ENCODE data around the gene ST6GAL2.

The ST6GAL2 gene

GRCh38 chr2:106885971-106886915, at the start of gene ST6GAL2:
Gene ST6GAL2 (minus strand): TSS chr2:106886167. CDS start chr2:106843977, 42,190 bp downstream.
- Histone ChIP-seq H3K36me3 (ENCODE audit: control insufficient read depth in 2 of 2, insufficient read depth in 1 of 2, low read length in 2 of 2) (no peaks in the 10 kb centered on the region), H3K4me1 (ENCODE audit: control insufficient read depth, insufficient read depth, low read length) (no peaks in the 10 kb centered on the region), H3K9me3 (ENCODE audit: control insufficient read depth, insufficient read depth, low read depth, low read length) (no peaks in the 10 kb centered on the region), H3K27ac (ENCODE audit: extremely low read depth, low read depth, low read length) (no peak within 1 kb of the TSS; the same call in 1 of the 2 replicates), H3K4me3 (ENCODE audit: low read depth, low read length) (peak within 1 kb of the TSS; percentile 59)
- ChIA-PET POLR2A (no interaction called here), CTCF (no interaction called here)
- TF ChIP-seq ZNF501 (tag by site-specific recombination; IDR thresholded peaks at IDR 0.05) = no peak
- no peak for TF ChIP-seq ZFP3 (tag by site-specific recombination; IDR thresholded peaks at IDR 0.05; ENCODE audit: low read depth)
- TF ChIP-seq ZBTB26 (tag by site-specific recombination; optimal IDR thresholded peaks at IDR 0.05) = peak; percentile 58
- TF ChIP-seq ZBTB17 (tag by site-specific recombination; IDR thresholded peaks at IDR 0.05) = peak; percentile 39; the same call in 1 of the 2 replicates
- no peak for TF ChIP-seq GLIS1 (tag by site-specific recombination; IDR thresholded peaks at IDR 0.05)
- TF ChIP-seq, protein P1, sequence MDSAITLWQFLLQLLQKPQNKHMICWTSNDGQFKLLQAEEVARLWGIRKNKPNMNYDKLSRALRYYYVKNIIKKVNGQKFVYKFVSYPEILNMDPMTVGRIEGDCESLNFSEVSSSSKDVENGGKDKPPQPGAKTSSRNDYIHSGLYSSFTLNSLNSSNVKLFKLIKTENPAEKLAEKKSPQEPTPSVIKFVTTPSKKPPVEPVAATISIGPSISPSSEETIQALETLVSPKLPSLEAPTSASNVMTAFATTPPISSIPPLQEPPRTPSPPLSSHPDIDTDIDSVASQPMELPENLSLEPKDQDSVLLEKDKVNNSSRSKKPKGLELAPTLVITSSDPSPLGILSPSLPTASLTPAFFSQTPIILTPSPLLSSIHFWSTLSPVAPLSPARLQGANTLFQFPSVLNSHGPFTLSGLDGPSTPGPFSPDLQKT (IDR thresholded peaks at IDR 0.05; ENCODE audit: borderline replicate concordance, low read depth, low read length) = no peak
- no peak for TF ChIP-seq ZNF221 (tag by site-specific recombination; IDR thresholded peaks at IDR 0.05; ENCODE audit: borderline replicate concordance)
- TF ChIP-seq CTCF (tag by site-specific recombination; IDR thresholded peaks at IDR 0.05) = no peak
- no peak for TF ChIP-seq ZNF791 (tag by site-specific recombination; IDR thresholded peaks at IDR 0.05)
- no peak for TF ChIP-seq ZNF747 (tag by site-specific recombination; IDR thresholded peaks at IDR 0.05)
- TF ChIP-seq, protein P2, sequence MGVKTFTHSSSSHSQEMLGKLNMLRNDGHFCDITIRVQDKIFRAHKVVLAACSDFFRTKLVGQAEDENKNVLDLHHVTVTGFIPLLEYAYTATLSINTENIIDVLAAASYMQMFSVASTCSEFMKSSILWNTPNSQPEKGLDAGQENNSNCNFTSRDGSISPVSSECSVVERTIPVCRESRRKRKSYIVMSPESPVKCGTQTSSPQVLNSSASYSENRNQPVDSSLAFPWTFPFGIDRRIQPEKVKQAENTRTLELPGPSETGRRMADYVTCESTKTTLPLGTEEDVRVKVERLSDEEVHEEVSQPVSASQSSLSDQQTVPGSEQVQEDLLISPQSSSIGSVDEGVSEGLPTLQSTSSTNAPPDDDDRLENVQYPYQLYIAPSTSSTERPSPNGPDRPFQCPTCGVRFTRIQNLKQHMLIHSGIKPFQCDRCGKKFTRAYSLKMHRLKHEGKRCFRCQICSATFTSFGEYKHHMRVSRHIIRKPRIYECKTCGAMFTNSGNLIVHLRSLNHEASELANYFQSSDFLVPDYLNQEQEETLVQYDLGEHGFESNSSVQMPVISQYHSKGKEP (tag by site-specific recombination; IDR thresholded peaks at IDR 0.05) = no peak
- no peak for TF ChIP-seq ZSCAN23 (tag by site-specific recombination; IDR thresholded peaks at IDR 0.05)
- no peak for TF ChIP-seq ZNF341 (tag by site-specific recombination; IDR thresholded peaks at IDR 0.05; ENCODE audit: low read depth)
- TF ChIP-seq ZIC2 (tag by site-specific recombination; IDR thresholded peaks at IDR 0.05) = no peak
- TF ChIP-seq PRDM6 (tag by site-specific recombination; IDR thresholded peaks at IDR 0.05) = no peak
- no peak for TF ChIP-seq INSM2 (tag by site-specific recombination; IDR thresholded peaks at IDR 0.05)
- TF ChIP-seq, protein P3, sequence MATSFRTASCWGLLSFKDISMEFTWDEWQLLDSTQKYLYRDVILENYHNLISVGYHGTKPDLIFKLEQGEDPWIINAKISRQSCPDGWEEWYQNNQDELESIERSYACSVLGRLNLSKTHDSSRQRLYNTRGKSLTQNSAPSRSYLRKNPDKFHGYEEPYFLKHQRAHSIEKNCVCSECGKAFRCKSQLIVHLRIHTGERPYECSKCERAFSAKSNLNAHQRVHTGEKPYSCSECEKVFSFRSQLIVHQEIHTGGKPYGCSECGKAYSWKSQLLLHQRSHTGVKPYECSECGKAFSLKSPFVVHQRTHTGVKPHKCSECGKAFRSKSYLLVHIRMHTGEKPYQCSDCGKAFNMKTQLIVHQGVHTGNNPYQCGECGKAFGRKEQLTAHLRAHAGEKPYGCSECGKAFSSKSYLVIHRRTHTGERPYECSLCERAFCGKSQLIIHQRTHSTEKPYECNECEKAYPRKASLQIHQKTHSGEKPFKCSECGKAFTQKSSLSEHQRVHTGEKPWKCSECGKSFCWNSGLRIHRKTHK (tag by site-specific recombination; IDR thresholded peaks at IDR 0.05) = no peak
- no peak for TF ChIP-seq ZNF398 (tag by site-specific recombination; IDR thresholded peaks at IDR 0.05)
- no peak for TF ChIP-seq ZNF837 (tag by site-specific recombination; IDR thresholded peaks at IDR 0.05)
- no peak for TF ChIP-seq ZNF184 (tag by site-specific recombination; IDR thresholded peaks at IDR 0.05)
- no peak for TF ChIP-seq ZNF571 (tag by site-specific recombination; IDR thresholded peaks at IDR 0.05)
- no peak for TF ChIP-seq ZNF157 (tag by site-specific recombination; IDR thresholded peaks at IDR 0.05)
- TF ChIP-seq ZNF2 (tag by site-specific recombination; IDR thresholded peaks at IDR 0.05) = peak; percentile 73; the same call in 1 of the 2 replicates
- no peak for TF ChIP-seq ZNF600 (tag by site-specific recombination; IDR thresholded peaks at IDR 0.05)
